ENCODE results near the gene CDC42BPB. TPM values are rescaled to one million over a fixed set of nuclear protein-coding genes. Genes with fewer than 3 reads are reported as not detected.
A peak's percentile ranks its signal among the peaks of the same experiment; 100 is the strongest.

Gene CDC42BPB
- total and polyA plus RNA-seq, 2 of the 4 experiments (the other 2 are of a cell fraction): 49.1 to 81.4 TPM

DNA sequence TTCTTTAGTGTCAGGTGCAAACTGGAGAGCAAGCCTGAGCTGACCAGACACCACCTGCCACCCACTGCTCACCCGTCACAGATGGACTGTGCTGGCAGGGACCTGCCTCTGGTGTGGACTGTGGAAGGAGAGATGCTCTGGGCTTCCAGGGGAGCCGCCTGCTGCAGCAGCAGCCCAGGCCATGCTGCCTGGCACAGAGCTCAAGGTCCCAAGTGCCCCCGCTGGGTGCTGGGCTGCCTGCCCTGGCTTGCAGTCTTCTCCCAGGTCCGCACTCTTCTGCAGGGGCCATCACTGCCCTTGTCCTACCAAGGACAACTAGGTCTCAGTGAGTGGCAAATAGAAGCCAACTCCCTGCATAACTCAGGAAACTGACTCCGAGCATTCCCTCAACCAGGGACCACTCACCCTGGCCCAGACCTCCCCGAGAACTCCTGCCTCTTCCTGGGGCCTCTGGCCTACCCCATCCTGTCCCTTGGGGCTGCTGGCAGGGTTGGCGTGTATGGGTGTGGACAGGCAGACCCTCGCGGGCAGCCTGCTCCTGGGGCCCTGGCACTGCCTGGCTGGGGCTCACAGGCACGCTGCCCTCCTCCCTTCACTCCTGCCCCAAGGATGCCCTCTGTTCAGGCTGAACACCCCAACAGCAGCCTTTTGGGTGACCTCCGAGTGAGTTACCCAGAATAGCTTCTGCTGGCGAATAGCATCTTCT, 125.6 kb downstream of the CDC42BPB start:
- no peak overlapping the region for H2BK20ac ChIP-seq (ENCODE audit: low read depth, low read length)
- H3K27me3 ChIP-seq (ENCODE audit: control insufficient read depth, insufficient read depth, low read length): peaks cover 35% of the 10 kb centered on the region
- H4K20me1 ChIP-seq (ENCODE audit: insufficient read depth, low read length): peaks cover 19% of the 10 kb centered on the region
- in situ Hi-C loops (cut with MboI; ENCODE audit: low sequenced_read_pairs) (no loop called here), dilution Hi-C loops (cut with HindIII; ENCODE audit: low sequenced_read_pairs, unreplicated experiment) (no loop called here), intact Hi-C loops (cut with micrococcal nuclease) (no loop called here)
- no peak overlapping the region for H2BK5ac ChIP-seq (ENCODE audit: low read depth, low read length, poor library complexity, severe bottlenecking)
- peak overlapping the region; percentile 62 for H2AK9ac ChIP-seq (replicated peaks; ENCODE audit: low read depth, low read length, poor library complexity)
- H2AFZ ChIP-seq (replicated peaks; ENCODE audit: low read length, poor library complexity): no peak overlapping the region
- DNase-seq (no peak), ATAC-seq (ENCODE audit: low read depth) (no peak)
- H3K9ac ChIP-seq (ENCODE audit: low read depth, low read length): no peak overlapping the region
- H3K4me3 ChIP-seq (ENCODE audit: insufficient read depth, low read depth, low read length): no peak overlapping the region
- H3K9me3 ChIP-seq (ENCODE audit: control insufficient read depth, insufficient read depth, low read length): 0 out of 2 replicates have a peak, but pooled peaks cover 5% of the 10 kb centered on the region
- H4K5ac ChIP-seq (ENCODE audit: low read depth, low read length): no peak overlapping the region
- peaks cover 13% of the 10 kb centered on the region for H3K4me1 ChIP-seq (ENCODE audit: control insufficient read depth, insufficient read depth, low read length)
- no peak overlapping the region for H3K18ac ChIP-seq (ENCODE audit: low read depth, low read length)
- no peak overlapping the region for H2AK5ac ChIP-seq (ENCODE audit: low read depth, low read length)
- no peak overlapping the region for H2BK15ac ChIP-seq (ENCODE audit: low read depth, low read length)
- peaks cover 0 to 18% of the 10 kb centered on the region in 2 experiments; a peak in 2 of 4 replicates for H3K79me1 ChIP-seq (ENCODE audit: low read depth in 1 of 2, low read length in 2 of 2)
- H3K27ac ChIP-seq (ENCODE audit: insufficient read depth, low read length): no peak overlapping the region
- H3K4me2 ChIP-seq (ENCODE audit: low read depth, low read length): no peak overlapping the region
- H2BK120ac ChIP-seq (ENCODE audit: low read depth, low read length): no peak overlapping the region
- no peak overlapping the region for H3K23ac ChIP-seq (ENCODE audit: low read depth, low read length)
- WGBS, 2 experiments (ENCODE audit: extremely low coverage in 2 of 2, insufficient read length in 1 of 2): 97% methylated on average over 5 of the region's 12 CpGs; no CpG with 5 or more reads in 1 of the 2 experiments
- no peak overlapping the region for H4K8ac ChIP-seq (ENCODE audit: low read depth in 2 of 2, low read length in 2 of 2)
- no TSS peak for BruUV-seq (replicated peaks)
- H3K56ac ChIP-seq (ENCODE audit: extremely low read depth, insufficient read depth, low read length): no peak overlapping the region
- POLR2A ChIA-PET (ENCODE audit: unreplicated experiment): no interaction called here
- TF ChIP-seq POLR2A (IDR thresholded peaks at IDR 0.05; ENCODE audit: low read depth, low read length): no peak
- TF ChIP-seq, protein P1, sequence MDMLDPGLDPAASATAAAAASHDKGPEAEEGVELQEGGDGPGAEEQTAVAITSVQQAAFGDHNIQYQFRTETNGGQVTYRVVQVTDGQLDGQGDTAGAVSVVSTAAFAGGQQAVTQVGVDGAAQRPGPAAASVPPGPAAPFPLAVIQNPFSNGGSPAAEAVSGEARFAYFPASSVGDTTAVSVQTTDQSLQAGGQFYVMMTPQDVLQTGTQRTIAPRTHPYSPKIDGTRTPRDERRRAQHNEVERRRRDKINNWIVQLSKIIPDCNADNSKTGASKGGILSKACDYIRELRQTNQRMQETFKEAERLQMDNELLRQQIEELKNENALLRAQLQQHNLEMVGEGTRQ (IDR thresholded peaks at IDR 0.05; ENCODE audit: low read depth, low read length): no peak
- TF ChIP-seq, protein P2, sequence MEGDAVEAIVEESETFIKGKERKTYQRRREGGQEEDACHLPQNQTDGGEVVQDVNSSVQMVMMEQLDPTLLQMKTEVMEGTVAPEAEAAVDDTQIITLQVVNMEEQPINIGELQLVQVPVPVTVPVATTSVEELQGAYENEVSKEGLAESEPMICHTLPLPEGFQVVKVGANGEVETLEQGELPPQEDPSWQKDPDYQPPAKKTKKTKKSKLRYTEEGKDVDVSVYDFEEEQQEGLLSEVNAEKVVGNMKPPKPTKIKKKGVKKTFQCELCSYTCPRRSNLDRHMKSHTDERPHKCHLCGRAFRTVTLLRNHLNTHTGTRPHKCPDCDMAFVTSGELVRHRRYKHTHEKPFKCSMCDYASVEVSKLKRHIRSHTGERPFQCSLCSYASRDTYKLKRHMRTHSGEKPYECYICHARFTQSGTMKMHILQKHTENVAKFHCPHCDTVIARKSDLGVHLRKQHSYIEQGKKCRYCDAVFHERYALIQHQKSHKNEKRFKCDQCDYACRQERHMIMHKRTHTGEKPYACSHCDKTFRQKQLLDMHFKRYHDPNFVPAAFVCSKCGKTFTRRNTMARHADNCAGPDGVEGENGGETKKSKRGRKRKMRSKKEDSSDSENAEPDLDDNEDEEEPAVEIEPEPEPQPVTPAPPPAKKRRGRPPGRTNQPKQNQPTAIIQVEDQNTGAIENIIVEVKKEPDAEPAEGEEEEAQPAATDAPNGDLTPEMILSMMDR (conservative IDR thresholded peaks at IDR 0.05; ENCODE audit: low read depth, low read length): no peak
- TF ChIP-seq NFE2L2 (IDR thresholded peaks at IDR 0.05; ENCODE audit: low read depth, low read length): no peak
- no peak for TF ChIP-seq SMC3 (IDR thresholded peaks at IDR 0.05; ENCODE audit: low read depth, low read length)
- no peak for TF ChIP-seq RCOR1 (IDR thresholded peaks at IDR 0.05; ENCODE audit: insufficient replicate concordance, low read length)
- no peak for TF ChIP-seq CHD1 (IDR thresholded peaks at IDR 0.05; ENCODE audit: low read depth, low read length)
- TF ChIP-seq RAD21 (IDR thresholded peaks at IDR 0.05; ENCODE audit: low read length): no peak
- no peak for TF ChIP-seq MXI1 (IDR thresholded peaks at IDR 0.05; ENCODE audit: borderline replicate concordance, low read depth, low read length)
- no peak for TF ChIP-seq BHLHE40 (IDR thresholded peaks at IDR 0.05; ENCODE audit: low read depth, low read length)
- no peak for TF ChIP-seq FOS (IDR thresholded peaks at IDR 0.05; ENCODE audit: low read depth, low read length)
- no peak for TF ChIP-seq CEBPB (IDR thresholded peaks at IDR 0.05; ENCODE audit: low read depth, low read length)
- TF ChIP-seq RFX5 (IDR thresholded peaks at IDR 0.05; ENCODE audit: low read depth, low read length): no peak
- no peak for TF ChIP-seq MAZ (IDR thresholded peaks at IDR 0.05; ENCODE audit: borderline replicate concordance, low read depth, low read length)
- TF ChIP-seq, protein P3, sequence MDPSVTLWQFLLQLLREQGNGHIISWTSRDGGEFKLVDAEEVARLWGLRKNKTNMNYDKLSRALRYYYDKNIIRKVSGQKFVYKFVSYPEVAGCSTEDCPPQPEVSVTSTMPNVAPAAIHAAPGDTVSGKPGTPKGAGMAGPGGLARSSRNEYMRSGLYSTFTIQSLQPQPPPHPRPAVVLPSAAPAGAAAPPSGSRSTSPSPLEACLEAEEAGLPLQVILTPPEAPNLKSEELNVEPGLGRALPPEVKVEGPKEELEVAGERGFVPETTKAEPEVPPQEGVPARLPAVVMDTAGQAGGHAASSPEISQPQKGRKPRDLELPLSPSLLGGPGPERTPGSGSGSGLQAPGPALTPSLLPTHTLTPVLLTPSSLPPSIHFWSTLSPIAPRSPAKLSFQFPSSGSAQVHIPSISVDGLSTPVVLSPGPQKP (IDR thresholded peaks at IDR 0.05; ENCODE audit: borderline replicate concordance, low read depth, low read length): no peak
- TF ChIP-seq MAFK (IDR thresholded peaks at IDR 0.05; ENCODE audit: low read depth, low read length): no peak
- no peak overlapping the region for H3K14ac ChIP-seq (replicated peaks; ENCODE audit: low read depth, low read length)
- 0 out of 2 replicates have a peak, but pooled peaks cover 7% of the 10 kb centered on the region for H3K9me1 ChIP-seq (ENCODE audit: insufficient read depth, low read length)
- no peak overlapping the region for H4K91ac ChIP-seq (ENCODE audit: insufficient read depth, low read depth, low read length)
- peaks cover 29% of the 10 kb centered on the region for H3K36me3 ChIP-seq (ENCODE audit: control insufficient read depth, insufficient read depth, low read length)
- CTCF ChIA-PET: no interaction called here
- no peak overlapping the region for H3K4ac ChIP-seq (ENCODE audit: low read depth, low read length)
